GM06990 (cell line): ENCODE measurements around the gene TLE1.

Experiments used
- DNase-seq: peaks from one replicate; pipeline ENCODE4 v3.0.0-alpha.2; 2011; ENCODE audit not compliant: insufficient read length; ENCODE audit errors: extremely low read depth
- H3K27me3 ChIP-seq: replicated peaks from 2 replicates; pipeline ENCODE4 v1.6.0; 2011; ENCODE audit warnings: low read length; ENCODE audit not compliant: control insufficient read depth, insufficient read depth
- H3K36me3 ChIP-seq: 2 replicates; pipeline ENCODE4 v1.5.1; 2011; ENCODE audit warnings: low read length; ENCODE audit not compliant: control insufficient read depth, insufficient read depth
- H3K4me3 ChIP-seq: replicated peaks from 2 replicates; pipeline ENCODE4 v1.5.1; 2011; ENCODE audit warnings: low read depth, mild to moderate bottlenecking, control low read depth, low read length
- TF ChIP-seq, protein P1 (sequence below): IDR thresholded peaks from 2 replicates; pipeline ENCODE4 v1.5.1; 2011; ENCODE audit warnings: low read length, control low read depth, mild to moderate bottlenecking, inconsistent platforms; ENCODE audit not compliant: insufficient read depth, poor library complexity, severe bottlenecking

Gene TLE1

GRCh38 chr9:81562231-81563019 lies 126.9 kb downstream of the TLE1 start:
- TF ChIP-seq, protein P1, sequence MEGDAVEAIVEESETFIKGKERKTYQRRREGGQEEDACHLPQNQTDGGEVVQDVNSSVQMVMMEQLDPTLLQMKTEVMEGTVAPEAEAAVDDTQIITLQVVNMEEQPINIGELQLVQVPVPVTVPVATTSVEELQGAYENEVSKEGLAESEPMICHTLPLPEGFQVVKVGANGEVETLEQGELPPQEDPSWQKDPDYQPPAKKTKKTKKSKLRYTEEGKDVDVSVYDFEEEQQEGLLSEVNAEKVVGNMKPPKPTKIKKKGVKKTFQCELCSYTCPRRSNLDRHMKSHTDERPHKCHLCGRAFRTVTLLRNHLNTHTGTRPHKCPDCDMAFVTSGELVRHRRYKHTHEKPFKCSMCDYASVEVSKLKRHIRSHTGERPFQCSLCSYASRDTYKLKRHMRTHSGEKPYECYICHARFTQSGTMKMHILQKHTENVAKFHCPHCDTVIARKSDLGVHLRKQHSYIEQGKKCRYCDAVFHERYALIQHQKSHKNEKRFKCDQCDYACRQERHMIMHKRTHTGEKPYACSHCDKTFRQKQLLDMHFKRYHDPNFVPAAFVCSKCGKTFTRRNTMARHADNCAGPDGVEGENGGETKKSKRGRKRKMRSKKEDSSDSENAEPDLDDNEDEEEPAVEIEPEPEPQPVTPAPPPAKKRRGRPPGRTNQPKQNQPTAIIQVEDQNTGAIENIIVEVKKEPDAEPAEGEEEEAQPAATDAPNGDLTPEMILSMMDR = no peak
- DNase-seq = no peak
- Histone ChIP-seq H3K36me3 (no peaks in the 10 kb centered on the region), H3K27me3 (no peaks in the 10 kb centered on the region), H3K4me3 (no peak overlapping the region)

GRCh38 chr9:81560851-81561732 lies 128.3 kb downstream of the TLE1 start:
- H3K36me3 ChIP-seq = no peaks in the 10 kb centered on the region
- no peak for DNase-seq
- TF ChIP-seq, protein P1 = no peak
- H3K4me3 ChIP-seq = no peak overlapping the region; the same call in 1 of the 2 replicates
- no peaks in the 10 kb centered on the region for H3K27me3 ChIP-seq

DNA sequence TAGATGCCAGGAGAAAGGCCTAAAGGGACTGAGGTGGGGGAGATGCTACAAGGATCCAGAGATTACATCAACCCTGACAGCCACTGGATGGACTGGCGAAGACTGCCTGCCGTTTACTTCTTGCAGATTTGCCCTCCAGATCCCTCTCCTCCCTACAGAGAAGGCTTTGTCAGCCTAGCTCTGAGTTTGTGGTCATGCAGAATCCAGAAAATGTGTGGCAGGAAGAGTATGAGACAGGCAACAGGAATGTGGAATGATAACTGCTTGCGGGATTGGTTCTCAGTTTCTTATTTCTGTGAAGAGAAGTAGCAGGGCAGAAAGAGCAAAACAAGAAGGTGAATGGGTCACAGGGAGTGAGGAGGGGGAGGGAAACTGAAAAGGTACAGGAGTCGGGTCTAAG lies 129.6 kb downstream of the TLE1 start:
- DNase-seq = no peak
- Histone ChIP-seq H3K27me3 (no peaks in the 10 kb centered on the region), H3K4me3 (no peak overlapping the region), H3K36me3 (no peaks in the 10 kb centered on the region)
- TF ChIP-seq, protein P1 = no peak

- TF ChIP-seq, protein P1 = no peak
- DNase-seq = no peak
- H3K4me3 ChIP-seq = no peak overlapping the region
- H3K27me3 ChIP-seq = no peaks in the 10 kb centered on the region
- no peaks in the 10 kb centered on the region for H3K36me3 ChIP-seq
Measured at GRCh38 chr9:81559197-81559596, 130.2 kb downstream of the TLE1 start.

- H3K27me3 ChIP-seq = no peaks in the 10 kb centered on the region
- no peak for DNase-seq
- H3K4me3 ChIP-seq = no peak overlapping the region
- TF ChIP-seq, protein P1 = no peak
- H3K36me3 ChIP-seq = no peaks in the 10 kb centered on the region
Measured at GRCh38 chr9:81558091-81558830, 131.1 kb downstream of the TLE1 start.
